Calu3 (cell line): Measurements from ENCODE around the gene TMEM223. TPM values are rescaled to one million over a fixed set of nuclear protein-coding genes. Genes with fewer than 3 reads are reported as not detected.

Experiments used
- BruUV-seq: library from RNA; stranded (reverse); fragments of 400-500 nt; replicated peaks from 2 replicates; lab custom pipeline; 2021; lab: Mats Ljungman, UMichigan
- CTCF ChIA-PET: fragments of 300-600 bp; sonication (Branson Sonifier 250); formaldehyde crosslinking; loops from one replicate; lab custom pipeline; 2022; ENCODE audit warnings: antibody characterized with exemption; lab: Charles Lee
- DNase-seq: peaks from one replicate; pipeline ENCODE4 v3.0.0; 2022
- H3K27ac Mint-ChIP-seq: one replicate; pipeline ENCODE4 v1.8.0; 2022; ENCODE audit warnings: mixed read lengths; ENCODE audit not compliant: unreplicated experiment
- H3K27me3 Mint-ChIP-seq: one replicate; pipeline ENCODE4 v1.8.0; 2022; ENCODE audit warnings: mixed read lengths; ENCODE audit not compliant: unreplicated experiment
- H3K36me3 Mint-ChIP-seq: one replicate; pipeline ENCODE4 v1.8.0; 2022; ENCODE audit warnings: mild to moderate bottlenecking, moderate library complexity, mixed read lengths; ENCODE audit not compliant: insufficient read depth, unreplicated experiment
- H3K4me1 Mint-ChIP-seq: one replicate; pipeline ENCODE4 v1.8.0; 2022; ENCODE audit warnings: mild to moderate bottlenecking, low read depth, mixed read lengths; ENCODE audit not compliant: unreplicated experiment
- H3K4me3 Mint-ChIP-seq: one replicate; pipeline ENCODE4 v1.8.0; 2022; ENCODE audit warnings: mild to moderate bottlenecking, low read depth, moderate library complexity, mixed read lengths; ENCODE audit not compliant: unreplicated experiment
- H3K9me3 Mint-ChIP-seq: one replicate; pipeline ENCODE4 v1.8.0; 2022; ENCODE audit warnings: low read depth, mixed read lengths; ENCODE audit not compliant: unreplicated experiment
- CTCF ChIP-seq: fragments of 200-600 bp; IDR thresholded peaks from one replicate; pipeline ENCODE4 v1.8.0; 2022; ENCODE audit warnings: antibody characterized with exemption; ENCODE audit not compliant: unreplicated experiment
- intact Hi-C: fragments of 100-400 bp; cut with micrococcal nuclease; formaldehyde crosslinking; loops from one replicate; pipeline ENCODE4 v1.10.0; 2022; ENCODE audit not compliant: unreplicated experiment
- total RNA-seq: library from RNA; stranded (reverse); gene quantifications from 2 replicates; pipeline ENCODE4 v1.2.3, GENCODE V29; 2022

TMEM223 gene
- total RNA-seq, 1 experiment from 2014 or later: 19.4 TPM

GRCh38 chr11:62787005-62787759, 4.6 kb downstream of the TMEM223 start, which contains the start of gene TMEM179B:
Gene TMEM179B, plus strand, starts transcription at chr11:62787402. Its CDS starts 30 bp downstream, at chr11:62787432.
- peaks cover 63% of the 10 kb centered on the region for H3K36me3 Mint-ChIP-seq
- no peaks in the 10 kb centered on the region for H3K9me3 Mint-ChIP-seq
- BruUV-seq: no TSS peak
- peak; percentile 98 for DNase-seq
- intact Hi-C loops: loop anchor here (5.0 kb wide), 1 partner anchor 90 kb away; no protein-coding TSS in a partner anchor
- H3K4me3 Mint-ChIP-seq: peak within 1 kb of the TSS; percentile 96
- H3K4me1 Mint-ChIP-seq: peaks cover 24% of the 10 kb centered on the region
- H3K27me3 Mint-ChIP-seq: no peaks in the 10 kb centered on the region
- peak; percentile 23 for TF ChIP-seq CTCF
- peak within 1 kb of the TSS; percentile 93 for H3K27ac Mint-ChIP-seq
- CTCF ChIA-PET: interaction anchor here (0.5 to 3.1 kb wide), 21 partner anchors 11 to 166 kb away, joined by 3 to 16 read pairs (median 4); partner anchors contain the start of genes B3GAT3, HNRNPUL2, POLR2G and SLC3A2

GRCh38 chr11:62786318-62787004, 5.3 kb downstream of the TMEM223 start:
- BruUV-seq: TSS peak; percentile 14
- CTCF ChIA-PET: interaction anchor here (0.5 to 3.1 kb wide), 18 partner anchors 10 to 165 kb away, joined by 3 to 16 read pairs (median 3); partner anchors contain the start of genes B3GAT3, HNRNPUL2, POLR2G and SLC3A2
- no peaks in the 10 kb centered on the region for H3K9me3 Mint-ChIP-seq
- peak; percentile 93 for DNase-seq
- peaks cover 24% of the 10 kb centered on the region for H3K4me1 Mint-ChIP-seq
- H3K27ac Mint-ChIP-seq: peak overlapping the region; percentile 93
- peak; percentile 95 for TF ChIP-seq CTCF
- no peaks in the 10 kb centered on the region for H3K27me3 Mint-ChIP-seq
- H3K36me3 Mint-ChIP-seq: peaks cover 56% of the 10 kb centered on the region
- H3K4me3 Mint-ChIP-seq: peak overlapping the region; percentile 96
- intact Hi-C loops: loop anchor here (1.0 to 5.0 kb wide), 2 partner anchors 76 to 91 kb away; no protein-coding TSS in a partner anchor

- no peak for DNase-seq
- Mint-ChIP-seq H3K4me1 (no peaks in the 10 kb centered on the region), H3K36me3 (peaks cover 26% of the 10 kb centered on the region), H3K4me3 (no peak overlapping the region), H3K27me3 (no peaks in the 10 kb centered on the region), H3K27ac (no peak overlapping the region), H3K9me3 (no peaks in the 10 kb centered on the region)
- BruUV-seq: no TSS peak
- no peak for TF ChIP-seq CTCF
- CTCF ChIA-PET: no interaction called here
- intact Hi-C loops: no loop called here
Measured at GRCh38 chr11:62782753-62783152, 9.1 kb downstream of the TMEM223 start.

- H3K27ac Mint-ChIP-seq: no peak overlapping the region
- no peaks in the 10 kb centered on the region for H3K4me1 Mint-ChIP-seq
- H3K36me3 Mint-ChIP-seq: peaks cover 41% of the 10 kb centered on the region
- no peaks in the 10 kb centered on the region for H3K9me3 Mint-ChIP-seq
- BruUV-seq: no TSS peak
- no peak for DNase-seq
- no peaks in the 10 kb centered on the region for H3K27me3 Mint-ChIP-seq
- no peak overlapping the region for H3K4me3 Mint-ChIP-seq
- intact Hi-C loops: no loop called here
- TF ChIP-seq CTCF: no peak
- CTCF ChIA-PET: no interaction called here
Measured at GRCh38 chr11:62778441-62778840, 13.4 kb downstream of the TMEM223 start.
